Erythroblast (primary cell): ENCODE measurements around the gene MTMR8.

Source experiments
- GATA1 ChIP-seq: IDR thresholded peaks from 2 replicates; pipeline ENCODE4 v1.6.1; 2011; ENCODE audit warnings: low read depth, mild to moderate bottlenecking, control low read depth, low read length, moderate library complexity
- POLR2A ChIP-seq: IDR thresholded peaks from 2 replicates; pipeline ENCODE4 v1.6.1; 2011; ENCODE audit warnings: mild to moderate bottlenecking, low read length

DNA sequence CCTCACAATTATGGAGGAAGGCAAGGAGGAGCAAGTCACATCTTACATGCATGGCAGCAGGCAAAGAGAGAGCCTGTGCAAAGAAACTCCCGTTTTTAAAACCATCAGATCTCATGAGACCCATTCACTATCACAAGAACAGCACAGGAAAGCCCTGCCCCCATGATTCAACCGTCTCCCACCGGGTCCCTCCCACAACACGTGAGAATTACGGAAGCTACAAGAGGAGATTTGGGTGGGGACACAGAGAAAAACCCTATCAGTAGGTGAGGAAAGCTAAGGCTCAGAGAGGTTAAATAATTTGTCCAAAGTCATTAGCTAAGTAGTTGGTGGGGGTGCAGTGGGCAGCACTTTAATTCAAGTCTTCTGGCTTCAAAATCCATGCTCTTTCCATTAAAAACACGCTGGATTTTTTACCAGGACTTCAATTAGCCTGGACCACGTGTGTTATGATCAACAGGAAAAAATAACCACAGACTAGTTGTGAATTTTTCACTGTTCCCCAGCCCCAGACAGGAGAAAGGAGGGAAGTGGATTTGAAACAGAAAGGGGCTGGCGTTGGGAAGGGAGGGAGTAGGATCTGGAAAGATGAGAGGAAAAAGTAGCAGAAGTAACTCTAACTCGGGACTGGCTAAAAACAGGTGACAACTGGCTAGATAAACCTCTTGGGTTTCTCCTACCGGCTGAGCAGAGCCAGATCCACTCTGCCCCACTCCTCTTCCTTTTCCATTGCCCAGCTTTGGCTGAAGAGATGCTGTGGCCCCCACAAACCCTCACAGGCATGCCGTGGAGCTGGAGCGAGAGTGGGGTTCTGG lies 986 bp downstream of the MTMR8 start:
- TF ChIP-seq POLR2A (no peak), GATA1 (no peak)
